ENCODE measurements around the gene OR8J1.
"Not testable (repeated sequence)": the region's sequence is repeated elsewhere in the genome, so short reads cannot be mapped to it uniquely, and the experiment has no call there.

OR8J1 gene

GRCh38 chr11:56353991-56354390 is at the start of gene OR8J1:
TSS of gene OR8J1 (plus strand) at chr11:56354291. CDS start at chr11:56360247, 5,956 bp downstream.
- DNase-seq = no peak

GRCh38 chr11:56307836-56308235 is 46.3 kb upstream of the OR8J1 start:
- no peak for DNase-seq

GRCh38 chr11:56314844-56315243 is 39.2 kb upstream of the OR8J1 start, which contains the start of gene OR8K3:
TSS of gene OR8K3 (plus strand) at chr11:56315144. CDS start at chr11:56318307, 3,163 bp downstream.
- DNase-seq = no peak

- no peak for DNase-seq
Measured at GRCh38 chr11:56331861-56332491, 22.1 kb upstream of the OR8J1 start.

- no peak for DNase-seq
Measured at GRCh38 chr11:56333156-56333555, 20.9 kb upstream of the OR8J1 start.

- DNase-seq = no peak
Measured at GRCh38 chr11:56340289-56340688, 13.8 kb upstream of the OR8J1 start.

- DNase-seq = no peak
Measured at GRCh38 chr11:56345739-56346138, 8.4 kb upstream of the OR8J1 start, which contains the start of gene OR8K1. TSS of gene OR8K1 (plus strand) at chr11:56346039. CDS start at chr11:56346039, 0 bp downstream.

GRCh38 chr11:56375324-56375723 is 21.2 kb downstream of the OR8J1 start, which contains the start of gene OR8U1:
TSS of gene OR8U1 (plus strand) at chr11:56375624. CDS start at chr11:56375624, 0 bp downstream.
- no peak for DNase-seq

GRCh38 chr11:56380120-56380519 is 26.0 kb downstream of the OR8J1 start:
- no peak for DNase-seq

- no peak for DNase-seq
Measured at GRCh38 chr11:56394381-56394780, 40.3 kb downstream of the OR8J1 start.

- no peak for DNase-seq
Measured at GRCh38 chr11:56396047-56396446, 42.0 kb downstream of the OR8J1 start.

GRCh38 chr11:56401858-56402461 is 47.9 kb downstream of the OR8J1 start:
- not testable (repeated sequence) for DNase-seq

GRCh38 chr11:56404393-56404792 is 50.3 kb downstream of the OR8J1 start:
- no peak for DNase-seq

- no peak for DNase-seq
Measured at GRCh38 chr11:56410801-56411200, 56.7 kb downstream of the OR8J1 start.
